HG03196 (cell line): ENCODE results near the gene SLC5A10.
"Not testable (repeated sequence)": the region's sequence is repeated elsewhere in the genome, so short reads cannot be mapped to it uniquely, and the experiment has no call there.

ENCODE experiments used
- ATAC-seq: cut with Tn5 transposase; IDR thresholded peaks from one replicate; pipeline ENCODE4 v1.9.1; 2021; ENCODE audit not compliant: unreplicated experiment

SLC5A10 gene

GRCh38 chr17:18946536-18946935, 5.4 kb upstream of the SLC5A10 start:
- ATAC-seq, result no peak

DNA sequence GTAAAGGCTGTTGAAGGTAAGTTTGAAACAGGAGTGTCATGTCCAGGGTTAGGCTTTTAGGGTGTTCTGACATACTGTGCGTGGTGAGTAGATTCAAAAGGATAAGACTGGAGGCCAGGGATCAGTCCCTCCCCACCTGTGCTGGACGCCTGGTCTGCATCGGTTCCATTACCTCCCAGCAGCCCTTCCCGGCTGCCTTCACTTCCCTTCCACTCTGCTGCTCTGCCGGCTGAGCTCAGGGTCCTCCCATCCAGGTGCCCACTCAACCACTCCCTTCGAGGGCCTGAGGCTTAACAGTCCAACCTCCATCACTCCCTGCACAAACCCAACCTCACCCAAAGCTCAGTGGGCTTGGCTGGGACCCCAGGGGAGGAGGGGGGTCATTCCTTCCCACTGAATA, 4.1 kb upstream of the SLC5A10 start:
- ATAC-seq, result no peak

- ATAC-seq, result no peak
Observed at GRCh38 chr17:18948476-18949006, 3.4 kb upstream of the SLC5A10 start.

- ATAC-seq, result no peak
Observed at GRCh38 chr17:18949566-18949965, 2.4 kb upstream of the SLC5A10 start.

DNA sequence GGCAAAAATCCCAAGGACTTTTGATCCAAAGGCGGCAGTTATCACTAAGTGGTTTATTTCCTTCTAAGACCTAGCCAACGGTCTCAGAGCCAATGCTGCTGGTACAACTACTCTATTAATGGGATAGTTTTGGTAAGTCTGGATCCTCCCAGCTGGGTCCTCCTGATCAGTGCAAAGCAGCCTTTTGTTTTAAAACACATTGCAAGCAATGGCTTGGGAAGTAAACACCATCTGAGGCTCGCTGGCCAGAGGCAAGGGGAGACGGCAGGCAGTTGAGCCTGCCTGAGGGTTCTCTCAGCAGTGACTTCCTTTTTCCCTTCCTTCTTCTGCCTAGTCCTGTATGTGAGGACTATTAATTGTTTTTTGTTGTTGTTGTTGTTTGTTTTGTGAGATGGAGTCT, 1.6 kb upstream of the SLC5A10 start:
- no peak for ATAC-seq

- ATAC-seq, result no peak
Observed at GRCh38 chr17:18950944-18951905, 740 bp upstream of the SLC5A10 start.

- no peak for ATAC-seq
Observed at GRCh38 chr17:18953231-18953728, 1.3 kb downstream of the SLC5A10 start.

DNA sequence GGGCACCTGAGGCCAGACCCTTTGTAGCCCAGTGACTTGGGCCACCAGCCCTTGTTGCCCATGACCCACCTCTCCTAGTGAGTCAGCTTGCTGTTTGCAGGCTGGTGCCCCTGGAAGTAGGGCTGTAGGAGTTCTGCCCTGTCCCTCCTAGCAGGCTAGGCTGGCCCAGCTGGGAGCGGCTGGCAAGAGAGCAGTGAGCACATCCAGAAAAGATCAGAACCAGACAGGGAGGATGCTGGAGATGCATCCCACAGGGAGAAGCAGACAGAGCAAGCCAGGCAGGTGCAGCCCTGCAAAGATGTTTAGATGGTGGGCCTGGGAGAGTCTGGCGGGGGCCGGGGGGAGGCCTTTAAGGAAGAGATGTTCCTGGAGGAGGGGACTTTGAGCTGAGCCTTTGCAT, 2.4 kb downstream of the SLC5A10 start:
- no peak for ATAC-seq

DNA sequence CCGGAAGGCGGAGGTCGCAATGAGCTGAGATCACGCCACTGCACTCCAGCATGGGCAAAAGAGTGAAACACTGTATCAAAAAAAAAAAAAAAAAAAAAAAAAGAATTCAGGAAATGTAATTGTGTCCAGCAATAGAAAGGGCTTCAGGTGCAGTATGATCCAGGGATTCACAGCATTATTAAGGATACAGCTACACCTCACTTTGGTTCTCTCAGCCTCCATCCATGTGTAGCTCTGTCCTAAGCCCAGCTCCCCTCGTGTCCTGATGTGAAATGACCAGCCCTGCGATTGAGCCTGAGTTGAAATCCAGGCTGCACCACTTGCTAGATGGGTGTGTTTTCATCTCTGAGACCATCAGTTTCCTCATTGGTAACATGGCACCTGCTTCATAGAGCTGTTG, 3.0 kb downstream of the SLC5A10 start:
- no peak for ATAC-seq

DNA sequence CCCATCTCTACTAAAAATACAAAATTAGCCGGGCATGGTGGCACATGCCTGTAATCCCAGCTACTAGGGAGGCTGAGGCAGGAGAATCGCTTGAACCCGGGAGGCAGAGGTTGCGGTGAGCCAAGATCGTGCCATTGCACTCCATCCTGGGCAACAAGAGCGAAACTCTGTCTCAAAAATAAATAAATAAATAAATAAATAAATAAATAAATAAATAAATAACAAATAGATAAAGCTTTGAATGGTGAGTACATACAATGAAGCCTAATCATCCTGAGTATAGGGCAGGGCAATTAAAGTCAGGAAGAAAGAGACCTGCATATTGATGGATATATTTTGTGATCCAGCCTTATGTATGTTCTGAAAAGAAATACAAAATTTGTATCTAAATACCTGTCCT, 4.1 kb downstream of the SLC5A10 start:
- ATAC-seq, result not testable (repeated sequence)

- ATAC-seq, result no peak
Observed at GRCh38 chr17:18956581-18956980, 4.6 kb downstream of the SLC5A10 start.

DNA sequence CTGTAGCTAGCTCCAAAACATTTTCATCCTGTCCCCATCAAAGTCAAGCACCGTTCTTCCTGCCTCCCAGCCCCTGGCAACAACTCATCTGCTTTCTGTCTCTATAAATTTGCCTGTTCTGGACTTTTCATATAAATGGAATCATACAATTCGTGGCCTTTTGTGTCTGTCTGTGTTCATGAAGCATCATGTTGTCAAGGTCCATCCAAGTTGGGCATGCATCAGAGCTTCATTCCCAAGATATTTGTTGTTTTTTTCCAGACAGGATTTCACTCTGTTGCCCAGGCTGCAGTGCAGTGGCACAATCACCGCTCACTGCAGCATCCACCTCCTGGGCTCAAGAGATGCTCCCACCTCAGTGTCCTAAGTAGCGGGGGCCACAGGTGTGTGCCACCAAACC, 5.9 kb downstream of the SLC5A10 start:
- ATAC-seq, result no peak

DNA sequence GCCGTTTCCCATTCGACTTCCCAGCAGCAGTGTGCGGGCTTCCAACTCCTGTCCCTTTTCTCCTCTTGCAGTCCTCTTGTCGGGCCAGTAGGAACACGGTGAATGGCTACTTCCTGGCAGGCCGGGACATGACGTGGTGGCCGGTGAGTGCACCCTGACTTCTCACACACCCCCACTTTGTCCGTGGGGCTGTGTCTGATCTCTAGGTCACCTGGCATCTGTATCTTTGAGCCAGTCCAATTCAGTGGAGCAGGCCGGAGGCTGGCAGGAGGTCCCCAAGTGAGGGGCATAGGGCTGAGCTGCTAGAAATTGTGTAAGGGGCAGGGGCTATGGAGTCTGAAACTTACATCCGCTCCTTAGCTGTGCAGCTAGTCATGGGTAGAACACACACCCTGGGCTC, 6.6 kb downstream of the SLC5A10 start:
- no peak for ATAC-seq

GRCh38 chr17:18959071-18959844, 7.3 kb downstream of the SLC5A10 start:
- ATAC-seq, result no peak

GRCh38 chr17:18959845-18960240, 7.9 kb downstream of the SLC5A10 start:
- no peak for ATAC-seq

- ATAC-seq, result no peak
Observed at GRCh38 chr17:18960241-18960665, 8.3 kb downstream of the SLC5A10 start.

DNA sequence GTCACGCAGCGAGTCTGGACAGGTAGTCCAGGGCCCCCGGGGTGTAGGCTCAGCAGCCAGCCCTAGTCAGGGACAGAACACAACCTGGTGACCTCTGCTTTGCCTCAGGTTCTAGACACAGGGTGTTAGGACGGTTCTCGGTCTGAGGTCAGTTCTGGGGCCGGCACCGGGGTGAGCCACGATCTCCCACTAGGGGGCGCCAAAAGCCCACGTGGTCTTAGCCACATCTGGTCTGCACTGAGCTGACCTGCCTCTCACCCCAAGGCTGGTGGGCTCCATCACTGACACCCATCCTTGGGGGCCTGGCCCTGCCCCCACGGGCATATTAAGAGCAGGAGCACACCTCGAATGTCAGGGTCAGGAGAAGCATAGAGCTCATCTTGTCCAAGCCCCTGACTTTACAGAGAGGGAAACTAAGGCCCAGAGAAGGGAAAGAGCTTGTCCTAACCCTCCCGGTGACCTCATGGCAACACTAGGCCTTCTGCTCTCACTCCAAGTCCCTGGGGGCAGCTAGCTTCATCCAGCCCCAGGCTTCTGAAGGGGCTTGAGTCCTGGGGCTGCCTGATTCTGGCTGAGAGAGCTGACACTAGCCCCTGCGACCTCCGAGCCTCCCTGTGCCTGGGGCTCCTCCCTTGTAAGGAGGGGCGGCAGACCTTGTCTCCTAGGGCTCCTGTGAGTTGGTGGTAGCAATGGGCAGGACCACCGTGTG, 9.0 kb downstream of the SLC5A10 start:
- peak; percentile 81 for ATAC-seq

- ATAC-seq, result no peak
Observed at GRCh38 chr17:18961634-18962493, 9.9 kb downstream of the SLC5A10 start.

GRCh38 chr17:18962494-18962815, 10.5 kb downstream of the SLC5A10 start:
- no peak for ATAC-seq
